ENCODE data around the gene TADA2A.
"Not testable (repeated sequence)": the region's sequence is repeated elsewhere in the genome, so short reads cannot be mapped to it uniquely, and the experiment has no call there.

The TADA2A gene

GRCh38 chr17:37492167-37492566 is 85.5 kb downstream of the TADA2A start:
- in situ Hi-C loops (cut with HindIII; ENCODE audit: low pct_unique_long_range_greater_than_20kb, low sequenced_read_pairs): no loop called here
- no peak for DNase-seq (ENCODE audit: low read depth in 1 of 2, low spot score in 1 of 2)
- no peak for TF ChIP-seq JUND (IDR thresholded peaks at IDR 0.05; ENCODE audit: low read depth)

GRCh38 chr17:37493249-37494027 is 86.8 kb downstream of the TADA2A start:
- in situ Hi-C loops (cut with HindIII; ENCODE audit: low pct_unique_long_range_greater_than_20kb, low sequenced_read_pairs): no loop called here
- TF ChIP-seq JUND (IDR thresholded peaks at IDR 0.05; ENCODE audit: low read depth): no peak
- DNase-seq (ENCODE audit: low read depth in 1 of 2, low spot score in 1 of 2): peak in 1 of 2 experiments; percentile 44

- in situ Hi-C loops (cut with HindIII; ENCODE audit: low pct_unique_long_range_greater_than_20kb, low sequenced_read_pairs): no loop called here
- DNase-seq (ENCODE audit: low read depth in 1 of 2, low spot score in 1 of 2): no peak
- no peak for TF ChIP-seq JUND (IDR thresholded peaks at IDR 0.05; ENCODE audit: low read depth)
These were observed 87.7 kb downstream of the TADA2A start for GRCh38 chr17:37494401-37494831.

GRCh38 chr17:37494971-37495370 is 88.3 kb downstream of the TADA2A start:
- in situ Hi-C loops (cut with HindIII; ENCODE audit: low pct_unique_long_range_greater_than_20kb, low sequenced_read_pairs): no loop called here
- TF ChIP-seq JUND (IDR thresholded peaks at IDR 0.05; ENCODE audit: low read depth): no peak
- no peak for DNase-seq (ENCODE audit: low read depth in 1 of 2, low spot score in 1 of 2)

- DNase-seq (ENCODE audit: low read depth in 1 of 2, low spot score in 1 of 2): no peak
- in situ Hi-C loops (cut with HindIII; ENCODE audit: low pct_unique_long_range_greater_than_20kb, low sequenced_read_pairs): no loop called here
- TF ChIP-seq JUND (IDR thresholded peaks at IDR 0.05; ENCODE audit: low read depth): no peak
These were observed 93.7 kb downstream of the TADA2A start for GRCh38 chr17:37500378-37500777.

- in situ Hi-C loops (cut with HindIII; ENCODE audit: low pct_unique_long_range_greater_than_20kb, low sequenced_read_pairs): no loop called here
- TF ChIP-seq JUND (IDR thresholded peaks at IDR 0.05; ENCODE audit: low read depth): no peak
- DNase-seq (ENCODE audit: low read depth in 1 of 2, low spot score in 1 of 2): no peak
These were observed 95.6 kb downstream of the TADA2A start for GRCh38 chr17:37502009-37502936.

- in situ Hi-C loops (cut with HindIII; ENCODE audit: low pct_unique_long_range_greater_than_20kb, low sequenced_read_pairs): no loop called here
- no peak for TF ChIP-seq JUND (IDR thresholded peaks at IDR 0.05; ENCODE audit: low read depth)
- DNase-seq (ENCODE audit: low read depth in 1 of 2, low spot score in 1 of 2): no peak
These were observed 96.5 kb downstream of the TADA2A start for GRCh38 chr17:37503148-37503547.

- no peak for DNase-seq (ENCODE audit: low read depth in 1 of 2, low spot score in 1 of 2)
- in situ Hi-C loops (cut with HindIII; ENCODE audit: low pct_unique_long_range_greater_than_20kb, low sequenced_read_pairs): no loop called here
- TF ChIP-seq JUND (IDR thresholded peaks at IDR 0.05; ENCODE audit: low read depth): no peak
These were observed 98.6 kb downstream of the TADA2A start for GRCh38 chr17:37505333-37505732.

- TF ChIP-seq JUND (IDR thresholded peaks at IDR 0.05; ENCODE audit: low read depth): no peak
- in situ Hi-C loops (cut with HindIII; ENCODE audit: low pct_unique_long_range_greater_than_20kb, low sequenced_read_pairs): no loop called here
- peak in 1 of 2 experiments; percentile 71 for DNase-seq (ENCODE audit: low read depth in 1 of 2, low spot score in 1 of 2)
These were observed 100.0 kb downstream of the TADA2A start for GRCh38 chr17:37506678-37507077.

- no peak for TF ChIP-seq JUND (IDR thresholded peaks at IDR 0.05; ENCODE audit: low read depth)
- in situ Hi-C loops (cut with HindIII; ENCODE audit: low pct_unique_long_range_greater_than_20kb, low sequenced_read_pairs): no loop called here
- no peak for DNase-seq (ENCODE audit: low read depth in 1 of 2, low spot score in 1 of 2)
These were observed 100.4 kb downstream of the TADA2A start for GRCh38 chr17:37507111-37507510.

GRCh38 chr17:37510056-37510455 is 103.4 kb downstream of the TADA2A start:
- TF ChIP-seq JUND (IDR thresholded peaks at IDR 0.05; ENCODE audit: low read depth): no peak
- DNase-seq (ENCODE audit: low read depth in 1 of 2, low spot score in 1 of 2): no peak
- in situ Hi-C loops (cut with HindIII; ENCODE audit: low pct_unique_long_range_greater_than_20kb, low sequenced_read_pairs): no loop called here

GRCh38 chr17:37511642-37512041 is 105.0 kb downstream of the TADA2A start:
- in situ Hi-C loops (cut with HindIII; ENCODE audit: low pct_unique_long_range_greater_than_20kb, low sequenced_read_pairs): not testable (repeated sequence)

More at GRCh38 chr17:37511642-37512041, 105.0 kb downstream of the TADA2A start:
- DNase-seq (ENCODE audit: low read depth in 1 of 2, low spot score in 1 of 2): not testable (repeated sequence)
